H1 (cell line): ENCODE data around the gene SNX3. TPM values are rescaled to one million over a fixed set of nuclear protein-coding genes. Genes with fewer than 3 reads are reported as not detected.

Experiments used
- CHD2 ChIP-seq: IDR thresholded peaks from 2 replicates; pipeline ENCODE4 v1.6.1; 2012; ENCODE audit warnings: low read length, improper control_type of control experiment
- JUND ChIP-seq: IDR thresholded peaks from 2 replicates; pipeline ENCODE4 v1.6.1; 2011; ENCODE audit warnings: mild to moderate bottlenecking, improper control_type of control experiment, low read length
- KDM5A ChIP-seq: fragments of 200-600 bp; IDR thresholded peaks from 2 replicates; pipeline ENCODE4 v1.7.1; 2012; ENCODE audit warnings: mild to moderate bottlenecking, low read length, inconsistent platforms, mixed read lengths
- SP2 ChIP-seq: IDR thresholded peaks from 2 replicates; pipeline ENCODE4 v1.6.1; 2012; ENCODE audit warnings: mild to moderate bottlenecking, low read length, inconsistent platforms
- TAF7 ChIP-seq: optimal IDR thresholded peaks from 2 replicates; pipeline ENCODE3; 2011; ENCODE audit warnings: low read depth, mild to moderate bottlenecking, inconsistent platforms, low read length, moderate library complexity, borderline replicate concordance
- polyA plus RNA-seq, 7 experiments: library from polyadenylated mRNA; depleted of rRNA in 3 of 7; stranded (reverse) in 5 of 7; unstranded in 2 of 7; fragments of >200 nt in 5 of 7; fragments of 200-250 nt in 2 of 7; gene quantifications; 1 replicate in 5 of 7; 2 replicates in 1 of 7; 4 replicates in 1 of 7; pipeline versions ENCODE4 v1.2.1 to v1.2.3, GENCODE V29; 2011 to 2013; ENCODE audit warnings: missing spikeins in 2 of 7, mixed read lengths in 2 of 7
- total RNA-seq: library from RNA; stranded (reverse); fragmentation: NEBNext Ultra II Directional; extraction: Animal tissue kit (Norgen Biotek cat#: 25700); gene quantifications from 2 replicates; pipeline ENCODE4 v1.2.1, GENCODE V29; 2021
- TF ChIP-seq, protein P1 (sequence below), 3 experiments: IDR thresholded peaks; 1 replicate in 2 of 3; 2 replicates in 1 of 3; pipeline versions ENCODE4 v1.5.1 to v1.6.1; 2011; ENCODE audit warnings: low read length in 3 of 3, mild to moderate bottlenecking in 3 of 3, inconsistent platforms in 2 of 3, low read depth in 1 of 3, moderate library complexity in 1 of 3; ENCODE audit not compliant: insufficient read depth in 1 of 3; ENCODE audit errors: control extremely low read depth in 1 of 3

SNX3 gene
- total and polyA plus RNA-seq, 2 of the 8 experiments (the other 6 are each of a cell fraction or from before 2014, with no cell fraction given), result 72.5 to 150 TPM

DNA sequence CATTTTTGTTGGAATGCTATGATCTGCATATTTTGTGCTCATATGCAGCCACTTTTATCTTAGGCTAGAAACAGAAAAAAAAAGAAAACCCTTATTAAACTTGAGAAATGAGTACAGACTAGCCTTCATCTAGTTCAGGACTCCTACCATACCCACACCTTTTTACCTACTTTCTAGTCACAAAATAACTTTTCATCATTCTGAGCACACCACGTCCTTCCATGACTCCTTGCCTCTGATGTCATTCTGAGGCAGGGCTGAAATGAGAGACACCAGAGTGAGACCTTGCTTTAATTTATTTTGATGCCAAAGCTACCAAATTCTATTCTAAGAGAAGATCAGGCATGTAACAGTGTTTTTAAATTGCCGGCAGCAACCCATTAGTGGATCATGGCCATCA lies 38.8 kb downstream of the SNX3 start (continued):
- TF ChIP-seq, protein P1, sequence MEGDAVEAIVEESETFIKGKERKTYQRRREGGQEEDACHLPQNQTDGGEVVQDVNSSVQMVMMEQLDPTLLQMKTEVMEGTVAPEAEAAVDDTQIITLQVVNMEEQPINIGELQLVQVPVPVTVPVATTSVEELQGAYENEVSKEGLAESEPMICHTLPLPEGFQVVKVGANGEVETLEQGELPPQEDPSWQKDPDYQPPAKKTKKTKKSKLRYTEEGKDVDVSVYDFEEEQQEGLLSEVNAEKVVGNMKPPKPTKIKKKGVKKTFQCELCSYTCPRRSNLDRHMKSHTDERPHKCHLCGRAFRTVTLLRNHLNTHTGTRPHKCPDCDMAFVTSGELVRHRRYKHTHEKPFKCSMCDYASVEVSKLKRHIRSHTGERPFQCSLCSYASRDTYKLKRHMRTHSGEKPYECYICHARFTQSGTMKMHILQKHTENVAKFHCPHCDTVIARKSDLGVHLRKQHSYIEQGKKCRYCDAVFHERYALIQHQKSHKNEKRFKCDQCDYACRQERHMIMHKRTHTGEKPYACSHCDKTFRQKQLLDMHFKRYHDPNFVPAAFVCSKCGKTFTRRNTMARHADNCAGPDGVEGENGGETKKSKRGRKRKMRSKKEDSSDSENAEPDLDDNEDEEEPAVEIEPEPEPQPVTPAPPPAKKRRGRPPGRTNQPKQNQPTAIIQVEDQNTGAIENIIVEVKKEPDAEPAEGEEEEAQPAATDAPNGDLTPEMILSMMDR (IDR thresholded peaks at IDR 0.05; ENCODE audit: control extremely low read depth in 1 of 3, insufficient read depth in 1 of 3, low read depth in 1 of 3, low read length in 3 of 3), result no peak
- no peak for TF ChIP-seq JUND
- no peak for TF ChIP-seq KDM5A
- no peak for TF ChIP-seq CHD2
- TF ChIP-seq TAF7, result no peak
- no peak for TF ChIP-seq SP2
